GM19395 (cell line): ENCODE data around the gene MAPK7.
"Not testable (repeated sequence)": the region's sequence is repeated elsewhere in the genome, so short reads cannot be mapped to it uniquely, and the experiment has no call there.

Source experiments
- ATAC-seq: cut with Tn5 transposase; IDR thresholded peaks from one replicate; pipeline ENCODE4 v1.9.1; 2021; ENCODE audit warnings: mild to moderate bottlenecking, moderate library complexity; ENCODE audit not compliant: unreplicated experiment

The MAPK7 gene

DNA sequence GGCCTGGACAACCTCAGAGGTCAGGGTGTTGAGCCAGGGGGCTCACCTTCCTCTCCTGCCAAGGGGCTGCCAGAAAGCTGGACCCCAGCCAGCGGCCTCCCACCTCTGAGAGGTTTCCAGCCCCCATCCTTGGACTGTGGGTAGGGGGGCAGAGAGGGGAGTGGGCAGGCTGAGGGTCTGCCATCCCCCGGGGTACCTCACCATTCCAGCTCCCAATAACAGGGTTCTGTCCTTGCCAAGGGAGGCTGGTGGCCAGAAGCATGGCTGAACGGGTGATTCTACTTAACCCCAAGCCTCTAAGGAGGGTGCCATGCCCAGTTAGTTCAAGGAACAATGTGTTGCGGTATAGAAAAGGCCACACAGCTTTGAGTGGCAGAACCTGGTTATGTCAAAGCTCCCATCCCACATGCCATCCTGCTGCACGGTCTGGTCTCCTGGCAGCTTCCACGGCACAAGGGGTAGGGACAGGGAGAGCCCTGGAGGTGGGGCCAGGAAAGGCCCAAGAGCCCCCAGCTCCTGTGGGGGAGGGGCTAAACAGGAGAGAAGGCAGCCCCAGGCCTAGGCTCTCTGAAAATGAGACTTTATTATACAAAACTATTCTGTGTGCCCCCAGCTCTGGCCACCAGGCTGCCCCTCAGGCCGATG is 35.6 kb upstream of the MAPK7 start:
- ATAC-seq: no peak

DNA sequence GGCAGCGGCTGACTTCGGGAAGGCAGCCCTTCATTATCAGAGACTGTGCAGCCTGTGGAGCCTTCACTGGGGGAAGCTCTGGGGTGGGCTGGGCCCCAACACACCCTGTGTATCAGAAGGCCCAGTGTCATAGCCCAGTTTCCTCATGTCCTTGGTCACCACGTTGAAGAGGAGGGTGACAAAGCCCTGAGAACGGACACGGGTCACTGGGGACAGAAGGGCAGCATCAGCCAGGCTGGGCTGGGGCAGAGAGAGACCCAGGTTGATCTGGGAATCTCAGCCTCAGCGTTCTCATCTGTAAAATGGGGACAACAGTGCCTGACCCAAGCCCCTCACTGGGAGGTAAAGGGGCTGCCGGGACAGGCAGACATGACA is 35.1 kb upstream of the MAPK7 start:
- ATAC-seq: no peak

DNA sequence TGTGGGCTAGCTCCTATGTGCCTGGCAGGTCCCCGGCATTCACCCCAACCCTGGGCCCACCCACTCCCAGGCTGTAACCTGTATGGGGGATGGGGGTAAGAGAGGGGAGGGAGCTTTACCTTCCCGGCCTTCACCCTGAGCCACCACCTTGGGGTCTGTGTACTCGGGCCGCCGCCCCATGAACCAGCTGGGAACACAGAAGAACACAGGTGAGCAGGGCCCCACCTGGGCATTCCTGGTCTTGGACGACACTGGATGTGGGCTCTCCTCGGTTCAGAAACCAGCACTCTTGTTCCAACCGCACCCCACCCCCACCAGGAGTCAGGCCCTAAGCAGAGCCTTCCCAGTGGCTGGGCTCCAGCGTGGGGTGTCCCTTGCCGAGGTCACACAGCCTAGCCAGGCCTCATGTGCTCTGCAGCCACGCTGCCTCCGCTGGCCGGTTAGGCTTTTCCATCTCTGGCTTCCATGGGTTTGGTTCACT is 34.6 kb upstream of the MAPK7 start:
- ATAC-seq: no peak

DNA sequence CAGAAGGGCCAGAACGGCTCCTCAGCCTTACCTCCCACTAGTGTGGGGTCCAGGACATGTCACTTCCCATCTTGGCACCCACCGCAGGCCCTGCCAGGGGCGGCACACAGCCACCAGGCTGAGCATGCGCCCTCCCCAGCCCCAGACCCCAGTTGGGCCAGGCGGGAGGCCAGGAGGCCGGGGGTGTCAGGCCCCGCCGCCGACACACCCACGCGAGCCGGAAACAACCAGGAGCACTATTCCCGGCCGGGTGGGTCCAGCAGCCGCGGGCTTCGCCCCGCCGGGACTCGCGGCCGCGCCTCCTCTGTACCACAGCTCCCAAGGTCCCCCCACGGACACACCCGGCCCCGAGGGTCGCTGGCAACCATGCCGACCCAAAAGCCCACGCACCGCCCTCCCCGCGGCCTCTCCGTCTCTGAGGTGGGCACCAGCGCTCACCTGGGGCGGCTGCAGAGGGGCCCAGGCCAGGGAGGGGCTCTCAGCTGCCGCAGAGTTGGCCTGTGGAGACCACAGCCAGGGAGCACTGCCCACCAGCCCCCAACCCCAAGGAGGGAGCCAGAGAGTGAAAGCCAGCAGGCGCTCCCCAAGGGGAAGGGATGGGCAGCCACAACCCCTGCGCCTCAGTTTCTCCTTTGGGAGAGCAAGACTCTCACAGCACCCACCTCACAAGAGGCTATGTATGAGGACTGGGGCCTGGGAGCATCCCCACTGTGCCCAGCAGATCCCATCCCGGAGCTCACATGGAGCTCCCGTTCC is 33.8 kb upstream of the MAPK7 start:
- ATAC-seq: no peak

DNA sequence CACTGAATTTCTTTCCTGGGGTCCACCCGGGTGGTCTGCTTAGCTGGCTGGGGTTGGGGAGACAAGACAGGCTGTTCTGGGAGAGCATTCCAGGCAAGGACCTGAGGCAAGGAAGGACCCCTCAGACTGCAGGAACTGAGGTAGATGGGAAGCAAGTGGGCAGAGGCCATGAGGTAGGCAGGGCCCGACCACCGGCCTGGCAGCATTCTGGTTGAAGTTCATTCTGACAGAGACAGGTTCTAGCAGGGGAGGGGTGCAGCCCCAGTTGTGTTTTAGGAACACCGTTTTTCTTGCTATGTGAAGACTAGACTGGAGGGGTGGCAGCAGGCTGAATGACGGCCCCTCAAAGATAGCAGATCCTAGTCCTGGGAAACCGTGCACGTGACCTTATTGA is 33.2 kb upstream of the MAPK7 start:
- no peak for ATAC-seq

DNA sequence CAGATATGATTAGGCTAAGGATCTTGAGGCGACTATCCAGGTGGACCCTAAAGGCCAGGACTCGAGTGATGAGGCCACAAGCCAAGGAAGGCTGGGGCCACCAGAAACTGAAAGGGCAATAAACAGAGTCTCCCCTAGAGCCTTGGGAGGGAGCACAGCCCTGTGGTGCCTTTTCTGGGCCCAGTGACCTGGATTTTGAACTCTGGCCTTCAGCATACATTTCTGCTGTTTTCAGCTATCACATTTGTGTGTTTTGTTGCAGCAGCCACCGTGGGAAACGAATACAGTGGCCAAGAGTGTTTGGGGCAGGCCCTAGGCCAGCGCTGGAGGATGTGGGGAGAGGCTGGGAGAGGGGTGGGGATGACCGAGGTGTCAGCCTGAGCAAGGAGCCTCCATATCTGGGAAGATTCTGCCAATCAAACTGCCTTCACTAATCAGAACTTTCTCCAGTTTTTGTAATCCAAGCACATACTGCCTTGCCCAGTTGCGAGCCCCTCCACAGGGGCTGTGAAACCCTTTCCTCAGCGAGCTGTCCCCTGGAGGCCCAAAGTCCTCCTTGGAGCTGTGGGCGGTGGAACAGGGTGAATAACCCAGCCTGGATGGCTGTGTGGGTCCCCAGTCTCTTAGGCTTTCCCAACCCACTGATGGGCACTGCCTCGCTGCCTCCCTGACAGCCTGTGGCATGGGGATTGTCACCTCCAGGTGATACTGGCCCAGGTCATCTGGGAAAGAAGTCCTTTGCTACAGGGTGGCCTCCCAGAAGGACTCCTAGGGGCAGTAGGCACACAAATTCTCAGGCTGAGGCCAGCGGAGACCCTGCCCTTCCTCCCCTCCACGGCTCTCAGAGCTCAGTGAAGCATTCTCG is 32.6 kb upstream of the MAPK7 start:
- ATAC-seq: no peak

DNA sequence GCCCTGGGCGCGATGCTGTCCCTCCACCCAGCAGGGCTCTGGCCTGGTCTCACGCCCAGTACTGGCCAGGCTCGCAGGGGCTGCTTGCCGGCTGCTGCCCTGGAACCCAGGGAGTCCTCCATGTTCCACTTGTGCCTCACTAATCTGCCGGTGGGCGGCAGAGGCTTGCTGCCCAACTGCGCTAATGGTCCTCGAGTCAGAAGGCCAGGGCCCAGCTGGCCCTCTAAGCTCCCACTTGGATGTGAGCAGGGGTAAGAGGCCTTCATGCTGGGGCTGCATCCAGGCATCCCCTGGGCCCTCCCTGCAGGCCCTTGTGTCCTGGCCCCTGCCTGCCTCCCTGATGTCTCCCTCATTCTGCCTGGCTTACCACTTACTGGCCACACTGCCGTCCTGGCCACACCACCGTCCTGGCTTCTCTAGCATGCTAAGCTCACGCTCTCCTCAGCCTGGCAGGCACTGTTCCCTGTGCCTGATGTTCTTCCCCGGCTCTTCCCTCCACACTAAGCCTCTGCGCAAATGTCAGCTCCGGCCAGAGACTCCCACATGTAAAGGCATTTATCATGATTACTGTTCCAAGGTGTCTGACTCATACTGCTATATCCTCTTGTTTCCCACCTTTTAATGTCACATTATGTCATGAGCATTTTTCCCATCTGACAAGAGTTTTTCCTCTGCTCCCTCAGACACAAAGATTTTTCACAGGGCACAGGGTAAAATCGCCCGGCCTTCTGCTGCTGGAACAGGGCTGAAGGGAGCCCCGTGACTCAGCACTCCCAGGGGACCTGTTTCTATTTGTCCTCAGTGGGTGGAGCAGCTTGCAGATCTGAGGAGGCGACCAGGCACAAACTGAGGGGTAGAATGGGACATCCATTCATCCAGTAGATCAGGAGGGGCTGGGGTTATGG is 31.7 kb upstream of the MAPK7 start:
- no peak for ATAC-seq

DNA sequence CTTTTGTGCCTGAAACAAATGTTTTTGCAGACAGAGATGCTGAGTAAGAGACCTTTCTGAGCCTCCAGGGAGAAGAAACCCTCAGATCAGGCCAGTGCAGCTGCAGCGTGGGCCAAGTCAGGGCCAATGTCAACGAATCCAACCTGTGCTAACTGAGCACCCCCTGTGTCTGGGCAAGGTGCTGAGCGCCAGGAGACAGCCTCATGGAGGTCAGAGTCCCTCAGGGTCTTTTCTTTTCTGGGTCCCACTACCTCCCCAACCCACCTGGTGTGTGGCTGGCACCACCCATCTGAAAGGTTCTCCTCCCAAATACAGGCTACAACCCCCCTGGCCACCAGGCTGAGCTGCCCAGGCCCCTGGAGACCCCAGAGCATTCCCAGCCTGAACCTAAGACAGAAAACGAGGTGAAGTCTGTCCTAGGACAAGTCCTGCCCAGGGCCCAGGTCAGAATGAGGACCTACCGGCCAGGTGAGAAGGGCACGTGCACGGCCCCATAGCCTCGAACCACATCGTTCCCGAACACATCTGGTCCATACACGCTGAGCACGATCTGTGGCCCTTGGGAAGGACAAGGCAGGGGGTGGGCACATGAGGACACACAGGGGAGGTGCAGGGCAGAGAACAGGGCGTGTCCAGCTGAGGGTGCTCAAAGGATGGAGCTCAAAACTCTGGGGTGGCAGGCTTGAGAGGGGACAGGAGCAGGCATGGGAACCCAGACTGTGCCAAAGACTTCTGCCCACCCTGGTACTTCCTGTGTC is 30.8 kb upstream of the MAPK7 start:
- ATAC-seq: no peak

DNA sequence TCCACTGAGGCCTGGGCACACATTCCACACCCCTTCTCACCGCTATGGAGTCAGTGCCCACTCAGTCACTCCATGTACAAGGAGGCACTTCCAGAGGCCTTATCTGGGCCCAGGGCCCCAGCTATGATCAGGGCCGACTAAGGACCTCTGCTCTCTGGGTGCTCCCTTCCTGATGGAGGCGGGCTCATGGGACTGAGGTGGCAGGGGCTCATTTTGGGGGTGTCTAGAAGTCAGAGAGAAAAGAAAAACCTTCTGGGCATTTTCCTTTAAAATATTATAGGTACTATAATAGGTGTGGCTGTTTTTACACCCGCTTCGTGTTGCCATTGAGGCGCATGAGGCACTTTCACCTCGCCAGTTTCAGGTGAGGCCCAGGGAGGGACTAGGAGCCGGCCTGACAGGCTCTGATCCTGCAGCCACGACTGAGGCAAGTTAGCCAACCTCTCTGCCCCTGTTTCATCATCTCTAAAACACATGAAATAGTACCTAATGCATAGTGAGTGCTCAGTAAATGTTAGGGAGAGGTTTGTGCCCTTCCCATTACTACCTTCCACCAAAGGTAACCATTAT is 30.1 kb upstream of the MAPK7 start:
- ATAC-seq: no peak

DNA sequence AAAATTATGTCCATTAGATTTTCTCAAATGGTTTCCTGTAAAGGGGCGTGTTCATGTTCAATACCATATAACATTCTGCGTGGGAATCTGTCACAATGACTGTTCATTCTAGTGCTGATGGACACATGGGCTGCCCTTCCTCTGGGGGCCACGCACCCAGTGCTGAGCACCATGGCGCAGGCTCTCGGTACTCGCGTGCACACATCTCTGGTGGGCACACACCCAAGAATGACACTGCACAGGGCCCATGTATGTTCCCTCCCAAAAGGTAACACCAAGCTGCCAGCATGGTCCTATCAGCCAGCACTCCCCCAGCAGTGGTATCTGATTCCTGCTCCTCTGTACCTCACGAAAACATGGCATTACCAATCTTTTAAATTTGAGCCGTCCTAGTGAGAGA is 29.5 kb upstream of the MAPK7 start:
- no peak for ATAC-seq

DNA sequence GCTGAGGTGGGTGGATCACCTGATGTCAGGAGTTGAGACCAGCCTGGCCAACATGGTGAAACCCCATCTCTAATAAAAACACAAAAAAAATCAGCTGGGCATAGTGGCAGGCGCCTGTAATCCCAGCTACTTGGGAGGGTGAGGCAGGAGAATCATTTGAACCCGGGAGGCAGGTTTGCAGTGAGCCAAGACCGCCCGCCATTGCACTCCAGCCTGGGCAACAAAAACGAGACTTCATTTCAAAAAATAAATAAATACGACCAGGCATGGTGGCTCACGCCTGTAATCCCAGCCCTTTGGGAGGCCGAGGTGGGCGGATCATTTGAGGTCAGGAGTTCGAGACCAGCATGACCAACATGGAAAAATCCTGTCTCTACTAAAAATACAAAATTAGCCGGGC is 24.9 kb upstream of the MAPK7 start:
- not testable (repeated sequence) for ATAC-seq

DNA sequence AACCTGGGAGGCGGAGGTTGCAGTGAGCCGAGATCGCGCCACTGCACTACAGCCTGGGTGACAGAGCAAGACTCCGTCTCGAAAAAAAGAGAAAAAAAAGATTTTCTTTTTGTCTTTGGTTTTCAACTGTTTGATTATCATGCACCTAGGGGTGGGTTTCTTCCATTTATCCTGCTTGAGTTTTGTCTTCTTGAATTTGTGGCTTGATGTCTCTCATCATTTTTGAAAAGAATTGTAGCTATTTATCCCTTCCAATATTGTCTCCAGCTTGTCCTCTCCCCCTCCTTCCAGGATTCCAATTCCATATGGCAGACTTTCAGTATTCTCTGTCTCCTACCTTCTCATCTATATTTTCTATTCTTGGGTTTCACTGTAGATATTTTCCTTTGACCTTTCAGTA is 23.6 kb upstream of the MAPK7 start:
- ATAC-seq: no peak

DNA sequence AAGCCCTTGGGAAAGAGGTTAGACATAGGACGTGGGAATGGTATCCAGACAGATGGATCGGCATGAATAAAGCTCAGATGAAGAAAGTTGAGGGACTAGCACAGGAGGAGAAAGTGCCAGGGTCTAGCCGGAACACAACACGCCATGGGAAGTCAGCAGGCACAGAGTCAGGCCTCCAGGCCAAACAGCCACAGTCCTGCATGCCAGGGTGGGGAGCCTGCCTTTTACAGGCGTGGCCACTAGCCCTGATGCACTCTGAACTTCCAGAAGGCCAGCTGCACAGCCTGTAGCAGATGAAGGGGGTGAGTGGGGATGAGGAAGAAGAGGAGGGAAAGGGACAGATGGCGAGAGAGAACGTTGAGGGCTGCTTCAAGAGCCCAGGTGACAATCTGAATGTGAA is 20.9 kb upstream of the MAPK7 start:
- no peak for ATAC-seq

DNA sequence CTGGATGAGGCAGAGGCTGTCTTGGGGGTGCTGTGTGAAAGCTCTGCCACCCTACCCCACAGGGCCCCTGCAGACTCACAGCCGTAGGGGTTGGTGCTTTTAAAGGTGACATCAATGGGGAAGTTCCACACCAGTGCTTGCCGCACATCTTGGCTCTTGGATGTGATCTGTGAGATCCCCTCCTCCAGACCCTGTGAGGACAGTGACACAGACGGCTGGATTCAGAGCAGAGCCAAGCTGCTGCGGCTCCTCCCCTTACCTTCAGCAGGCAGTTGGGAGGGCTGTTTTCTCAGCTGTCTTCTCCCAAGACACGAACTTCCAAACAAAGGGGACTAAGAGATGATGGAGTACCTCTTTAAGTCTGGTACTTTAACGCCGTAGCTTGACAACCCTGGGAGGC is 20.5 kb upstream of the MAPK7 start:
- ATAC-seq: no peak

DNA sequence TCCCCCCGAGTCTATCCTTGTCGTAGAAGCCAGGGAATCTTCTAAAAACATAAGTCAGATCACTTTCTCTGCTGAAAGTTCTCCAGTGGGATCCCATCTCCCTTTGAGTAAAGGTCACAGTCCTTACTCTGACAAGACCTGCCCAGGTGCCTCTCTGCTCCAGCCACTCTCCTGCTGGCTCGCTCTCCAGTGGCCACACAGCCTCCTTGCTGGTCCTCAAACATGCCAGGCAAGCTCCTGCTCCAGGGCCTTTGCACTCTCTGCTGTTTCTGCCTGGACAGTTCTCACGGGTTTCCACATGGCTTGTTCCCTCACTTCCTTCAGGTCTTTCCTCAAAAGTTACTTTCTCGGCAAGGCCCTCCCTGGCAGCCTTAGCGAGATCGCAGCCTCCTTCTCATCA is 19.1 kb upstream of the MAPK7 start:
- no peak for ATAC-seq

DNA sequence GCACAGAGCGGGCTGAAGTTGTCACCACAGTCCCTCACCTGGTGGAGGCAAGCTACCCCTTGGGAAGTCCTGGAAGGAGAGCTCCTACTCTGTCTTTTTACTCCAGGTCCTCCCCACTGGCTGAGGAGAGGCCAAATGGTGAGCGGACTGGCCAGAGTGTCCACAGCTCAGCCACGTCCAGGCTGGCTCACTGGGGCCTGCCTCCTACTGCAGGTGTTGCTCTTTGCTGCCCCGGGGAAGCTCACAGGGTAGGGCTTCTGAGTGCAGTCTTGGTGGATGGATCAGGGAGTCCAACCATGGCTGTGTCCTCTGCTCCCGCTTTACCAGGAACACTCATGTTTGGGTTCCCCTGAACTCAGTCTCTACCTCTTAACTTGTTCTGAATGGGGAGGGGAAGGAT is 18.4 kb upstream of the MAPK7 start:
- no peak for ATAC-seq

DNA sequence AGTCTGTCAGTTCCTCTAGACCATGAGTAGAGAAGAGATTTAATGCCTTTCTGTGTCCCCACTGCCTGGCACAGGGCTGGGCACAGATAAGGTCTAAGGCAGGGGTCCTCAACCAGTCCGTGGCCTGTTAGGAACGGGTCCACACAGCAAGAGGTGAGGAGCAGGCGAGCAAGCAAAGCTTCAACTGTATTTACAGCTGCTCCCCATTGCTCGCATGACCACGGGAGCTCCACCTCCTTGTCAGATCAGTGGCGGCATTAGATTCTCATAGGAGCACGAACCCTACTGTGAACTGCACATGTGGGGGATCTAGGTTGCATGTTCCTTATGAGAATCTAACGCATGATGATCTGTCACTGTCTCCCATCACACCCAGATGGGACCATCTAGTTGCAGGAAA is 17.5 kb upstream of the MAPK7 start:
- no peak for ATAC-seq

DNA sequence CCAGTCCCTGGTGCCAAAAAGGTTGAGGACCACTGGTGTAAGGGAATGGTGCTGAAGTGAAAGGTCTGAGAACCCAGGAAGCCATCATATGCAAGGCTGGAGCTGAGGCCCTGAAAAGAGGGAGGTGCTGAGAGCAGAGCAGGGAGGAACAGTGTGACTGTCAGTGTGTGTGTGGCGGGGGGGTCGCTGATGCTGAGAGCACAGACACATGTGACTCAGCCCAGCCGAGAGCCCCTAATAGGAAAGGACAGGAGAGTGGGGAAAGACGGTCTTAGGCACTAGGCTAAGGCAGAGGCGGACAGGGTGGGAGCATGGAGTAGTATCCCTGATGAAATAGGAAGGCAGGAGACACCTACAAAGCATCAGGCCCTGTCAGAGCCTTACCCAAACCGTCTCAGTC is 17.0 kb upstream of the MAPK7 start:
- no peak for ATAC-seq

DNA sequence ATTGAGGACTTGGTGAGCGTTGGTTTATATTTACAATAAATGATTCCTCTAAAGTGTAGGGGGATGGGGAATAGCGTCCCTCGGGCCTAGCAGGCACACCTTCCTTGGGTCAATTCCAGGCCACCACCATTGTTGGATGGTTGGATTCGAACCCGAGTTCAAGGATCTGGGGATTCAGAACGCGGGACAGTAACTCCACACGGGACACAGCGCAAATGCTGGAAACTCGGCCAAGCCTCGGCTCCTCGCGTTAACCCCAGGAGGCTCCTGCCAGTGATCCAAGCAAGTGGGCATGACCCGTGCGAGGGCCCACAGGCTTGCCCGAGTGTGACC is 16.4 kb upstream of the MAPK7 start:
- ATAC-seq: no peak
